Dedifferentiated amniotic fluid mesenchymal stem cell (primary cell): ENCODE measurements around the gene ZNF804A.

Source experiments
- DNase-seq: peaks from one replicate; pipeline ENCODE4 v3.0.0-alpha.2; 2016; ENCODE audit errors: extremely low spot score

ZNF804A gene

DNA sequence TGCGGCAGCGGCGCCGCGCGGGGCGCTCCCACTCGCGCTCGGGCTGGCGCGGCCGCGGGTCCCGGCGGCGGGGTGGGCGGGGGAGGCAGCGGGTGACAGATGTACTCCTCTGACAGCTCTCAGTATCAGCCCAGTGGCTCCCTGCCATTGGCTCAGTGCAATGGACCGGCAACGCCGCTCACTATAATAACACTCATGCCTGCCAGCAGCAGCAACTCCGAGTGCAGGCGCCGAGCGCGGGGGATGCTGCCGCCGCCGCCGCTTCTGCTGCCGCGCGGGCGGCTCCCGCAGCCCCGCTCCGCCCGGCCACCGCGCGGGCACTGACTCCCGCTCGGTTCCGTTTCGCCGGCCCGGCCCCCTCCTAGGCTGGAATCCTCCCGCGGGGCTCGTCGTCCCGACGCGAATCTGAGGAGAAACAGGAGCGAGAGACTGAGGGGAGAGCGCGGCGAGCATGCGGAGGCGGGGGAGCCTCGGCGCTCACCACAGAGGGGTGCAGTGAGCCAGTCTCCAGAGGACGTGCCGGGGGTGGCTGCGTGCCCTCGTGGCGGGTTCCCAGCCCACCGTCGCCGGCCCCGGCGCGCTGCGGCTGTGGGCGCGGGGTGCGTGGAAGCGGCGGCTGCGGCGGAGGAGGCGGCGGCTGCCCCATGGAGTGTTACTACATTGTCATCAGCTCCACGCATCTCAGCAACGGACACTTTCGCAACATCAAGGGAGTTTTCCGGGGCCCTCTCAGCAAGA is at the start of gene ZNF804A:
Gene ZNF804A (plus strand): TSS at position 214 of the 738 bp plus-strand sequence. CDS start 431 bp downstream, at position 645.
- peak; percentile 71 for DNase-seq

DNA sequence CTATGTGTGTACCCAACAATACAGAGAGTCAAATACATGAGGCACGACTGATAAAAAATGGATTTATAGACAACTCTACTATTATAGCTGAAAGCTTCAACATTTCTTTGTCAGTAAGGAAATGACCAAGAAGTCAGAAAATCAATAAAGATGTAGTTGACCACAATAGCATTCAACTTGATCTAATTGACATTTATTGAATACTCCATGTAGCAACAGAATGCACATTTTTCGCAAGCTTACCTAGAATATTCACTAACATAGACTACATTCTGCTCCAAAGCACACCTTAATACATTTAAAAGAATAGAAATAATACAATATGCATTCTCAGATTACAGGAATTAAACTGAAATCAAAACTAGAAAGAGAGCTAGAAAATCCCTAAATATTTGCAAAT is 49.2 kb upstream of the ZNF804A start:
- no peak for DNase-seq

DNA sequence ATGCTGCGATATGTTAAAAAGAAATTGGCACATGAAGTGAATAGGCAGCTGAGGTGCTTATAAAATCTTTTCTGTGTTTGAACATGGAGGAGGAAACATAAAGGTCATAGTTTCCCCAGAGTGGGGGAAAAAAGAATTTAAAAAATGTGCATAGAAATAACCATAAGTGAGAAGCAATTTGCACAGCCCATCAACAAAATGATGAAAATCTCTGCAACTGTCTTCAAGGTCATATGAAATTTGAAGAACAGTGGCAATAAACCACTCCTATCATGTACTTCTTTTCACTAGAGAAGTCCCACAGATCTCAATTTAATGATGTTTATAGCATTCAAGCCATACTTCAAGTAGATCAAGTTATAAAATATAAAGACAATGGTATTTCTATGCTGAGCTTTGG is 46.7 kb upstream of the ZNF804A start:
- peak; percentile 52 for DNase-seq

DNA sequence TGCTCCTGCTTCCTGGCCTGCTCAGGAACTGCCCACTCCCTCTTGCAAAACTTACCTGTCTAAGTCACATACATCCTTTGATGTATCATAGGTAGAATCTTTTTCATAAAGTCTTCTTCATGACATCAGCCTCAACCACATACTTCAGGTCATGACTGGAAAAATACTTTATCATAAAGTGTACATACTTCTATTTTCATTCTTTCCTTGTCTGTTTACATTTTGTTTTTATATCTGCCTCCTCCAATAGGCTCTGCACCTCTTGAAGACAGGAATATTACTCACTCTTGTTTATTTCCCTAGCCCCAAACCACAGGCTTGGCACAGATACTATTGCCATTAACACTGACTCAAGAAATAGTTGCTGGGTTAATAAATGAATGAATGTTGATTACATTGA is 43.6 kb upstream of the ZNF804A start:
- DNase-seq: no peak

DNA sequence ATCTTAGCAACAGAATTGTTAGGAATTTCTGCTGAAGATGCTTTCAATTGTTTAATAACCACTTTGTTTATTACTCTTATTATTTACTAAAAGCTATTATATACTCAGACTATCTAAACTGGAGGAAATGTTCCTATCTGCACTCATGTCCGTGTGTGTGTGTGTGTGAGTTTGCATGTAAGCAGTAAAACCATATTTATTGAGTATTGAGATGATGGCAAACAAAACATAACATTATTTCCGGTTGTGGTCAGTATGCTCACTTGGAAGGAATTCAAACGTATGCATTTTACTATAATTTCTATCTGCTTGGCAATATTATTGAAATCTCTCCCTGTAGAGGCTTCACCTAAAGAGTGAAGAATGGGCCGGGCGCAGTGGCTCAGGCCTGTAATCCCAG is 43.0 kb upstream of the ZNF804A start:
- DNase-seq: no peak

GRCh38 chr2:184556639-184557038 is 41.7 kb upstream of the ZNF804A start:
- DNase-seq: no peak

DNA sequence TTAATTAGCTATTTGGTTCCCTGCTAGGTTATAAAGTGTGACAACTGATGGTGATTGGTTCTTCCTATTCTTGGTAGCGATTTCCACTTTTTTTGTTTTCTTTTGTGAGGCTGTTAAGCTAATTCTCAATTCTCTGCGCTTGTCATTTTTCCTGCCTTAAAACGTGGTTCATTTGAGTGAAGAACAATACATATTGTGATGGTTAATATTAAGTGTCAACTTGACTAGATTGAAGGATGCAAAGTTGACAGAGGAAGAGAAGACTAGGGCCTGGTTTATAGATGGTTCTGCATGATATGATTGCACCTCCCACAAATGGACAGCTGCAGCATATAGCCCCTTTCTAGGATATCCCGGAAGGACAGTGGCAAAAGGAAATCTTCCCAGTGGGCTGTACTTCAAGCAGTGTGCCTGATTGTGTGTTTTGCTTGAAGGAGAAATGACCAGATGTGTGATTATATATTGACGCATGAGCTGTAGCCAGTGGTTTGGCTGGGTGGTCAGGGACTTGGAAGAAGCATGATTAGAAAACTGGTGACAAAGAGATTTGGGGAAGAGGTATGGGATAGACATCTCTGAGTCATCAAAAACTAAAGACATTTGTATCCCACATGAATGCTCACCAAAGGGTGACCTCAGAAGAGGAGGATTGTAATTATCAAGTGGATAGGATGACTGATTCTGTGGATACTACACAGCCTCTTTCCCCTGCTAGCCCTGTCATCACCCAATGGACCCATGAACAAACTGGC is 39.4 kb upstream of the ZNF804A start:
- no peak for DNase-seq

DNA sequence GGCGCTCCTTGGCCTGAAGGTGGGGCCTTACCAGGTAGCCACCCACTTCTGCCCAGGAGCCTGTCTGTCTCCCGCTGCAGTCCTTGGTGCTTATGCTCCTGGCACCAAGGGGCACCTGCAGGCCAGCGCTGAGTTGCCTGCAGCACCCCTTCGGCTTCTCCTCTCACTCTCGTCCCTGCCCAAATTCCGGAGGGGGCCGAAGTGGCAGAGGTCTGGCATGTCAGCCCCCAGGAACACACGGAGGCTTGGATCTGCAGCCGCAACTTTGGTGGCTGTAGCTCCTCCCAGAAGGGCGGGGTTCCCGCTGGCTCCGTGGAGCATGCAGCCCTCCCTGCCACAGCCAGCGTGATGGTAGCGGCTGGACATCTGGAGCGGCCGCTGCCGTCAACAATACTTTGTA is 37.7 kb upstream of the ZNF804A start:
- DNase-seq: no peak

DNA sequence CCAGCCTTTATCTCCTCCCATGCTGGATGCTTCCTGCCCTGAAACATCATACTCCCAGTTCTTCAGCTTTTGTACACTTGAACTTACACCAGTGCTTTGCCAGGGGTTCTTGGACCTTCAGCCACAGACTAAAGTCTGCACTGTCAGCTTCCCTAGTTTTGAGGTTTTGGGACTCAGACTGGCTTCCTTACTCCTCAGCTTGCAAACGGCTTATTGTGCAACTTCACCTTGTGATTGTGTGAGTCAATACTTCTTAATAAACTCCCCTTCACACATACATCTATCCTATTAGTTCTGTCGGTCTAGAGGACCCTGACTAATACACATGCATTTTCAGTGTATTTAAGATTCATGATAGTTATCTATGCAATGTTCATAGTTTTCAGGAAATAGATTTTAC is 35.8 kb upstream of the ZNF804A start:
- DNase-seq: no peak

DNA sequence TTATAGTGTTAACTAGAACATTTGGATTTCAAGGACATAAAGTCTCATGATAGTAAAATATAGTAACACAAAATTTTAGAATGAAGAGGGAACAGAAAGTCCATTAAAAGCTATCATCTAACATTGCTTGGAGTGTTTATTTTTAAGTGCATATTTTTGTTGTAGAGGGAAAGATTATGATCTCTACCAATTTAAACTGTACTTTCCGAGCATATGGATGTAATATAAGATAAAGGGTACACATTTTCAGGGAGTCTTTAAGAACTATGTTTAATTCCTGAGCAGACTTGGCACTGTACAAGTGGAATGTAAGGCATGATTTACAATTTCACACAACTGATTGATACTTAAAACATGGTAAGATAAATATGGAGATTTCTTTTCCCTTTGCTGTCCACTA is 34.2 kb upstream of the ZNF804A start:
- DNase-seq: peak; percentile 33

DNA sequence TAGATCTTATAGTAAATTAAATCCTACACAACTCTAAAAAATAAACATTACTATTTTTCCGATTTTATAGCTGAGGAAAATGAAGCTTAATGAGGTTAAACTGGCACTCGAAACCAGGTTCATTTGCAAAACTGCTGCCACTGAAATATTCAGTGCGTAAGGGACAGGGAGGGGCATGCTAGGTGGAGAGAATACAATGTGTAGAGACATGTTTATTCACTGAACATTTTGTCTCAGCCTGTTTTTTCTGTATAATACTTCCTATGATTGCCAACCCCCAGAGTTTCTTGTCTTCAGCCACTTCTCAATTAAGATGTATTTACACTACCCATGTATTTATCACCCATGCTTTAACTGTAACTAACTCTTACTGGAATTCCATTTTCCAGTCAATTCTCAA is 31.6 kb upstream of the ZNF804A start:
- DNase-seq: no peak

DNA sequence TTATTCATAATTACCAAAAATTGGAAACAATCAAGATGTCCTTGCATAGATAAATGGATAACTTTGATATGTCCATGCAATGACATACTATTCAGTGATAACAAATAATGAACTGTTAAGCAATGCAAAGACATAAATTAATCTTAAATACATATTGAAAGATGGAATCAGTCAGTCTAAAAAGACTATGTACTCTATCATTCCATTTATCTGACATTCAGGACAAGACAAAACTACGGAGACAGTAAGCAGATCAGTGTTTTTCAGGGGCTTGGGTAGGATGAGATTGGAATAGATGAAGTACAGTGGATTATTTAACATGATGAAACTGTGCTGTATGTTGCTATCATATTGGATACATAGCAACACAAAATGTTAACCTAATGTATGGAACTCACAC is 21.3 kb upstream of the ZNF804A start:
- no peak for DNase-seq

GRCh38 chr2:184577743-184578142 is 20.6 kb upstream of the ZNF804A start:
- DNase-seq: no peak

DNA sequence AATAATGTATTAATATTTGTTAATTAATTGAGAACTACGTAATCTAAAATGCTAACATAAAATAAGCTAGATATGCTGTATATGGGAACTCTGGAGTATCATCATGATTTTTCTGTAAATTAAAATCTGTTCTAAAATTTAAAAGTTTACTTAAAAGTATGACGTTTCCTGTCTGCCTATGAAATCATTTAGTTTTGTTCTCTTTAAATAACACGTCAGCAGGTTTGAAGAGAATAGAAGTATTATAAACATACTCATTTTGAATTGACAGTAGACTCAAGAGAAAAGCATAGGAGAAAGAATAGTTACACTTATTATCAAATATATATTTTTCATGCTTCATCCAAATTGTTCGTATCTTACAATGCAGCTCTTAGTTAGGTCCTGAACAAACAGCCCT is 19.1 kb upstream of the ZNF804A start:
- DNase-seq: no peak

DNA sequence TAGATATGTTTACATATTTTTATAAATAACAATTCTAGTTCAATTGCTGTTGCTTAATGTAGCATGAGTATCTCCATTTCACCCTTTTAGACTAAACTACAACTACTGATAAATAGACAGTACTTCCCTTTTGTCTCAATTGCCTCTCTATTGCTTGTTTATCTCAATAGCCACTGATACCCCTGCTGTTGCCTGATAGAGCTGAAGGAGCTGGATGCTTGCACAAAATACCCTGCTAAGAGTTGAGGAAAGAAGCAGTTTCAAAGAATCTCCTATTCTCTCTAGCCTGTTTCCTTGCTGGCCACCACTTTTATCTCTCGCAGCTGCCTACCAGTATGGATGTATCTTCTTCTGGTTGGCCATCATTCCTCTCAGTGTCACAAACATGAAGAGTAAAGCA is 16.9 kb upstream of the ZNF804A start:
- no peak for DNase-seq

GRCh38 chr2:184589261-184589660 is 9.1 kb upstream of the ZNF804A start:
- no peak for DNase-seq

- peak; percentile 73 for DNase-seq
Measured at GRCh38 chr2:184596819-184597411, 1.4 kb upstream of the ZNF804A start.

GRCh38 chr2:184597571-184597991 is 748 bp upstream of the ZNF804A start:
- peak; percentile 41 for DNase-seq

GRCh38 chr2:184598002-184598315 is 370 bp upstream of the ZNF804A start:
- peak; percentile 22 for DNase-seq

DNA sequence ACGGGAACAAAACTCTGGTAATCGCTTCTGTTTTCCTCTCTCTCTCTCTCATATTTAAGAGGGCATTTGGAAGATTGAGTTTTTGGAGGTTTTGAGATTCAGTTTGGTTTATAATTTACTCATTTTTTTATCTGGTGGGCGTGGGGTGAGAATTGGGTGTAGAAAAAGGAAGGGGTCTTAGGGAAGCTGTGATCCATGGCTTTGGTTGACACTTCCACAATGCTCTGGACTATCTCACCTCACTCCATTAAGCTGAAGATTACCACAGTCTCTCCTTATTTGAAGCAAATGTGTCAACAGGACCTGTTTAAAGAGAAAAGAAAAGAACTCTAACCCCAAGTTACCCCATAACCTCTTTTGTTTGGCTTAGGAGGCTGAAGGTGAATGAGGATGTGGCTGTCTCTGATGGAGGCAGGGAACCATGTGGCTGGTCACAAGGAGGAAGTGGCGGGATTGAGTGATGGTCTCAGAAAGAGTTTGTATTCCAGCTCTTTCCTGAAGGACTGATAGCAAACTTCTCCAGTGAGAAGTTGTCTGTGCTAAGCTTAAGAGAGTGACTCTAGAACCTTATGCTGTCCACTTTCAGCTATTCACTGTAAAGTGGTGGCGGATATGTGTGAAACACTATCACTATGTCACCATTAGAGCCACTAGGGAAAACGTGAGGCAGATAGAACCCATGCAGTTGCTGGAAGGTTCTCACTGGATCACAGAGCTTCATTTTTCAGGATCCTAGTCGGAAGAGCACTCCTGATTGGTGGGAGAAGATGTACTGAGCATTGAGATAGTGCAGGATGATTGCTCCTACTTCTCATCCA is 934 bp downstream of the ZNF804A start:
- DNase-seq: no peak

DNA sequence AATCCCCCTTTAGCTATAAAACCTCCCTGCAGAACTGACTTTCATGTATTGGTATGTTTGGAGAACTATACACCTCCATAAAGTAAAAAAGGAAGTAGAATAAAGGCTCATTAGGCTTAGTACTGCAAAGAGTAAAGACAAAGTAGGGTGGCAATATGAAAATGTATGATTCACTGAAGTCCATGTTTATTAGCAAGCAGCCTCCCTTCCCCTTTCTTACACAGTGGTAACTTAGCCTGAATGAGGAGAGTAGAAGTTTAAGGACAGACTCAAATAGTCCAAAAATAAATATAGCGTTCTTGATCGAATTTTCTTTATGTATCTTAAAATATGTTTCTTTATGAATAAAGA is 1.5 kb downstream of the ZNF804A start:
- no peak for DNase-seq

DNA sequence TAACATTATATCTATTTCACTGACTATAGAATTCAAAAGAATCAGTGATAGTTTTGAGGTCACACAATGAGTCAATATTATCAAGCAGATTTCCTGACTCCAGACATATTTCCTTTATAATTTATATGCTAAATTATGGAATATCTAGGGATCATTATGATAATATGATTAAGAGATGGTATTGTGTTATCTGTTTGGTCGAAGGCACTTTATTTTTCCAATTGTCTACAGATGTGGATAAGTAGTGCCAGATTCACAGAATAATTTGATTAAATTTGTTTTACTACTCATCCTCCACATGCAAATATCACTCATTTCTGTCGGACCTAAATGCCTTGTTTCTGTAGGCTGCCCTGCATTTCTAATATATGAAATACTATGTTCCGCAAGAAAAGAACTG is 4.4 kb downstream of the ZNF804A start:
- DNase-seq: no peak
